Measurements from ENCODE around the gene RSBN1. TPM values are rescaled to one million over a fixed set of nuclear protein-coding genes. Genes with fewer than 3 reads are reported as not detected.

Gene RSBN1
- total RNA-seq, 1 experiment from 2014 or later: 9.9 TPM

GRCh38 chr1:113747376-113747775 lies 64.9 kb downstream of the RSBN1 start:
- H3K4me3 Mint-ChIP-seq (ENCODE audit: low read depth, unreplicated experiment): no peak overlapping the region
- no peaks in the 10 kb centered on the region for H3K27me3 Mint-ChIP-seq (ENCODE audit: unreplicated experiment)
- no TSS peak for BruUV-seq (replicated peaks)
- peaks cover 11% of the 10 kb centered on the region for H3K4me1 Mint-ChIP-seq (ENCODE audit: low read depth, unreplicated experiment)
- H3K27ac Mint-ChIP-seq (ENCODE audit: unreplicated experiment): no peak overlapping the region
- CTCF ChIA-PET: no interaction called here
- intact Hi-C loops (cut with micrococcal nuclease; ENCODE audit: unreplicated experiment): no loop called here
- no peaks in the 10 kb centered on the region for H3K9me3 Mint-ChIP-seq (ENCODE audit: low read depth, unreplicated experiment)
- DNase-seq: no peak
- TF ChIP-seq CTCF (IDR thresholded peaks at IDR 0.05; ENCODE audit: unreplicated experiment): no peak
- H3K36me3 Mint-ChIP-seq (ENCODE audit: insufficient read depth, unreplicated experiment): peaks cover 4% of the 10 kb centered on the region

DNA sequence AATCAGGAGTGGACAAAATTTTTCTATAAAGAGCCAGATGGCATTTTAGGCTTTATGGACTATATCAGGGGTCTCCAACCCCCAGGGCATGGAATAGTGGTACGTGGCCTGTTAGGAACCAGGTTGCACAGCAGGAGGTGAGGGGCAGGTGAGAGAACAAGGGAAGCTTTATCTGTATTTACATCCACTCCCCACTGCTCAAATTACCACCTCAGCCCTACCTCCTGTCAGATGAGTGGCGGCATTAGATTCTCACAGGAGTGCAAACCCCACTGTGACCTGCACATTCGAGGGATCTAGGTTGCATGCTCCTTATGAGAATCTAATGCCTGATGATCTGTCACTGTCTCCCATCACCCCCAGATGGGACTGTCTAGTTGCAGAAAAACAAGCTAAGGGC lies 66.9 kb downstream of the RSBN1 start:
- CTCF ChIA-PET: no interaction called here
- BruUV-seq (replicated peaks): no TSS peak
- Mint-ChIP-seq H3K4me3 (ENCODE audit: low read depth, unreplicated experiment) (no peak overlapping the region), H3K4me1 (ENCODE audit: low read depth, unreplicated experiment) (peaks cover 11% of the 10 kb centered on the region), H3K27me3 (ENCODE audit: unreplicated experiment) (no peaks in the 10 kb centered on the region), H3K27ac (ENCODE audit: unreplicated experiment) (no peak overlapping the region), H3K9me3 (ENCODE audit: low read depth, unreplicated experiment) (no peaks in the 10 kb centered on the region), H3K36me3 (ENCODE audit: insufficient read depth, unreplicated experiment) (peaks cover 4% of the 10 kb centered on the region)
- no peak for TF ChIP-seq CTCF (IDR thresholded peaks at IDR 0.05; ENCODE audit: unreplicated experiment)
- intact Hi-C loops (cut with micrococcal nuclease; ENCODE audit: unreplicated experiment): no loop called here
- no peak for DNase-seq

- Mint-ChIP-seq H3K4me3 (ENCODE audit: low read depth, unreplicated experiment) (no peak overlapping the region), H3K27me3 (ENCODE audit: unreplicated experiment) (no peaks in the 10 kb centered on the region), H3K9me3 (ENCODE audit: low read depth, unreplicated experiment) (no peaks in the 10 kb centered on the region), H3K36me3 (ENCODE audit: insufficient read depth, unreplicated experiment) (no peaks in the 10 kb centered on the region), H3K27ac (ENCODE audit: unreplicated experiment) (no peak overlapping the region), H3K4me1 (ENCODE audit: low read depth, unreplicated experiment) (peaks cover 11% of the 10 kb centered on the region)
- CTCF ChIA-PET: no interaction called here
- no TSS peak for BruUV-seq (replicated peaks)
- no peak for DNase-seq
- intact Hi-C loops (cut with micrococcal nuclease; ENCODE audit: unreplicated experiment): no loop called here
- no peak for TF ChIP-seq CTCF (IDR thresholded peaks at IDR 0.05; ENCODE audit: unreplicated experiment)
Measured at GRCh38 chr1:113744114-113744513, 68.2 kb downstream of the RSBN1 start.

- Mint-ChIP-seq H3K27ac (ENCODE audit: unreplicated experiment) (no peak overlapping the region), H3K4me1 (ENCODE audit: low read depth, unreplicated experiment) (peaks cover 11% of the 10 kb centered on the region), H3K27me3 (ENCODE audit: unreplicated experiment) (no peaks in the 10 kb centered on the region), H3K36me3 (ENCODE audit: insufficient read depth, unreplicated experiment) (no peaks in the 10 kb centered on the region), H3K4me3 (ENCODE audit: low read depth, unreplicated experiment) (no peak overlapping the region), H3K9me3 (ENCODE audit: low read depth, unreplicated experiment) (no peaks in the 10 kb centered on the region)
- no peak for TF ChIP-seq CTCF (IDR thresholded peaks at IDR 0.05; ENCODE audit: unreplicated experiment)
- CTCF ChIA-PET: no interaction called here
- no peak for DNase-seq
- BruUV-seq (replicated peaks): no TSS peak
- intact Hi-C loops (cut with micrococcal nuclease; ENCODE audit: unreplicated experiment): no loop called here
Measured at GRCh38 chr1:113742515-113742914, 69.8 kb downstream of the RSBN1 start.
